ENCODE data around the gene IAPP. TPM values are rescaled to one million over a fixed set of nuclear protein-coding genes. Genes with fewer than 3 reads are reported as not detected.
"Not testable (repeated sequence)": the region's sequence is repeated elsewhere in the genome, so short reads cannot be mapped to it uniquely, and the experiment has no call there.

The IAPP gene
- total RNA-seq = not detected

- no peak for DNase-seq (ENCODE audit: low read depth in 2 of 3, low spot score in 2 of 3)
These were observed at the start of gene IAPP for GRCh38 chr12:21372602-21373001. IAPP (plus strand) TSS chr12:21372902; CDS start chr12:21373352, 450 bp downstream.

- no peak for DNase-seq (ENCODE audit: low read depth in 2 of 3, low spot score in 2 of 3)
These were observed 49.0 kb upstream of the IAPP start for GRCh38 chr12:21323736-21324135.

- DNase-seq (ENCODE audit: low read depth in 2 of 3, low spot score in 2 of 3) = no peak
These were observed 48.2 kb upstream of the IAPP start for GRCh38 chr12:21324551-21324950.

DNA sequence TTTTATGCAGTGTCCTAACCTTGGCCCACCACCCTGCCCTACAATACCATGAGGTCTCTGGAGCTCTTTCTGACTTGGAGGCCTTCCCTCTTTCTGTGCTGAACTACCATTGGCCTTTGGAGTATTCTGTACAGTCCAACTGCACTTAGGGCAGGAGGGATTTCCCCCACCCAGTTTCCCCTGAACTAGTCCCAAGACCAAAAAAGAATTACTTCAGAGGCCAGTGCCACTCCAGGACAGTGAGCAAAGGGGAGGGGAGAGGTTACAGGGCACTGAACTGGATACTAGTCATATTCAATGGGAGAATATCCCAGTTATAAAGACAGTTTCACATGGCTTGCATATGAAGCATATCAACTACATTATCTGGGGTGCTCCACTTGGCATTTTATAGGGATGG is 44.1 kb upstream of the IAPP start:
- no peak for DNase-seq (ENCODE audit: low read depth in 2 of 3, low spot score in 2 of 3)

DNA sequence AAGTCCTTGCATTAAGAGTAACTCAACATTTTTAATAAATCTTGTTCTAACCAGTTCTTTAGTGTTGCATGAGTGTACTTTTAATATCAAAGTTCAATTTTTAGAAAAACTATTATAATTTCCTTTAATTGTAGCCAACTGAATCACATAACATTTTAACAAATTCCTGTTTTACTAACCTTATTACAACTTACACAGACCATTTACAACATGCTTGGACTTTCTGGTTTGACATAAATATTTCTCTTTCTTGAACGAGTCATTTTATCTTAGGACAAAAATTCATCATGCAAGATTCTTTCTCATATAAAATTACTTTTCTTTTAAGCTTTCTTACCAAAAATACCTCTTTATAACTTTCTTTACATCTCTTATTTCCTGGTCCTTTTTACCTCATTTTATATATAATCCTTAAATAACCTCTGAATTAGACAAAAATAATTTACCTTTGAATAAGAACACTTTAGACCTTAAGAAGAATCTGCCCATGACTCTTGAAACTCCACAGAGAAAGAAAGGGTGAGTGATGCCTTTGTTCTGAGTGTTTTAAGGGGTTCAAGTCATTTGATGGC is 41.9 kb upstream of the IAPP start:
- no peak for DNase-seq (ENCODE audit: low read depth in 2 of 3, low spot score in 2 of 3)

- DNase-seq (ENCODE audit: low read depth in 2 of 3, low spot score in 2 of 3) = no peak
These were observed 37.9 kb upstream of the IAPP start, which contains the start of gene SLCO1A2 for GRCh38 chr12:21334771-21335325. SLCO1A2 (minus strand) TSS chr12:21334917; CDS start chr12:21334647, 270 bp downstream.

- no peak for DNase-seq (ENCODE audit: low read depth in 2 of 3, low spot score in 2 of 3)
These were observed 36.0 kb upstream of the IAPP start for GRCh38 chr12:21336656-21337055.

- DNase-seq (ENCODE audit: low read depth in 2 of 3, low spot score in 2 of 3) = no peak
These were observed 35.2 kb upstream of the IAPP start for GRCh38 chr12:21337453-21337852.

DNA sequence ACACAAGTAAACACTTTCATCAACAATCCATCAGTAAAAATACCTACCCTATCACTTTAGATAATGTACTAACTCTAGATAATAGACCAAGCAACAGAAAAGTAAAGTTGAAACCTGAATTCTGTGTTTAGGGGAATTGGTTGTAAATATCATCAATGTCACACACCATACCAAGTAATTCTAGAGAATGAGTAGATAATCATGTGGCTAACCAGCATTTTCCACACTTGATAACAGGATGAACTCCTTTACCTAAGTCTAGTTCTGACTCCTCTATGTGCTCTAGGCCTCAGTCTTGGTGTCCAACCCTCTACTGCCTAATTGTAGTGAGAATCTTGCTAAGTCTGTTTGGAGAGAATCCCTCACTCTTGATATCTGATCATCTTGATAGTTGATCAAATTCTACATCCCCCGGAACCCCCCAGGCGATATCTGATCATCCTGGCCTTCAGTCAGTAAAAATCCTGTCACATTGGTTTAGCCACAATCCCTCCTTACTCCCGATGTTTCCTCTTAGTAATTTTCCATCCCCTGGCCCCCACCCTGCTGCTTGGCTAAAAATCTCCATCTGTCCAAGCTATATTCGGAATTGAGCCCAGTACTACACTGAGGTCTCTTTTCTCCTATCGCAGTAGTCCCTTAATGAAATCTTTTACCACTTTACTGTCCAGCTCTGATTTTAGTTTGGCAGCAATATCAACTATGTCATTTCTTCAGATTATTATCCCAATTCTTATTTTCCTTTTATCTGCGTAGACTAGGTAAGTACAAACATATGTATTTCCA is 34.5 kb upstream of the IAPP start:
- no peak for DNase-seq (ENCODE audit: low read depth in 2 of 3, low spot score in 2 of 3)

GRCh38 chr12:21339921-21340320 is 32.8 kb upstream of the IAPP start:
- DNase-seq (ENCODE audit: low read depth in 2 of 3, low spot score in 2 of 3) = no peak

GRCh38 chr12:21340403-21340802 is 32.3 kb upstream of the IAPP start:
- no peak for DNase-seq (ENCODE audit: low read depth in 2 of 3, low spot score in 2 of 3)

GRCh38 chr12:21341769-21342168 is 30.9 kb upstream of the IAPP start:
- no peak for DNase-seq (ENCODE audit: low read depth in 2 of 3, low spot score in 2 of 3)

DNA sequence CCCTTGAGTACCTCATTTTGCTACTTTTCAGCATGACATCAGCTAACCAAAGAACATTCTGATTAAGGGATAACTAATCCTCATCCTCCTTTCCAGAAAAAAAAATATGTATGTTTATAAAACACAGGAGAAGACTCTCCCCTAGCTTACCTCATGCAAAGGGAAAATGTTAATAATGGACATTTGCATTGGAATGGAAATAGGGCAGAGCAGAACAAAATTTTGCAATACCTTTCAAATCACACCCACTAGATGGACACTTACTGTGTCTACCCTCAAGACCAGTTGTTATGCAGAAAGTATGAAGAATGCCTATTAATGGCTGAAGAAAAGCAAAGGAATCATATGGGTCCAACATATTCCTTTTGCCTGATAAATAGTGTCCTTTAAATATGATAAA is 29.1 kb upstream of the IAPP start:
- no peak for DNase-seq (ENCODE audit: low read depth in 2 of 3, low spot score in 2 of 3)

DNA sequence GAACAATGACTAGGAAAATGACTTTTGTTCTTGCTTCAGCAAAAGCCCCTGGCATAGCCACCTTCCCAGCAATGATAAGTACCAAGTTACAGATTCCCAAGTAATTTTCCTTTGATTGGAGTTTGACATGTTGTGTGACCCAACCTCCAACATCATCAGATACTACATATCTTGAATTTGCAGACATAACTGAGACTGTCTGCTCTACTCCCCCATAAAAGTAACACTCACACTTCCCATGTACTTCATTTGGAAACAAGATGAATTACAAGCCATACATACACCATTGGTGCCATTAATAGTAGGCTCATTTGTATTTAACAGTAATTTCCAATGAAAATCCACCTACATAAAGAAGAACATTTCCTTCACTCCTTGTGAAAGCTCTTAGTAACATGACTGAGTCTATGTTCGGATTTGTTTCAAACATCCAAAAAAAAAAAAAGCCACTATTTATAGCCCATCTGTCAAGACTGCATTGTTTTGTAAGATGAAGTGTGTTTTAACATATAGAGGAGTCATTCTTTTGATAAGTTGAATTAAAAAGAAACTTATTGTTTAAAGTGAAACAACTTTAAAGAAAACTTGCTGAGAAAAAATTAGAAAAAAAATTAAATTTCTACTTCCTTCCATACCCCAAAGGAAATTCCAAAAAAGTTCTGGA is 26.0 kb upstream of the IAPP start:
- DNase-seq (ENCODE audit: low read depth in 2 of 3, low spot score in 2 of 3) = no peak

GRCh38 chr12:21350975-21351374 is 21.7 kb upstream of the IAPP start:
- no peak for DNase-seq (ENCODE audit: low read depth in 2 of 3, low spot score in 2 of 3)

DNA sequence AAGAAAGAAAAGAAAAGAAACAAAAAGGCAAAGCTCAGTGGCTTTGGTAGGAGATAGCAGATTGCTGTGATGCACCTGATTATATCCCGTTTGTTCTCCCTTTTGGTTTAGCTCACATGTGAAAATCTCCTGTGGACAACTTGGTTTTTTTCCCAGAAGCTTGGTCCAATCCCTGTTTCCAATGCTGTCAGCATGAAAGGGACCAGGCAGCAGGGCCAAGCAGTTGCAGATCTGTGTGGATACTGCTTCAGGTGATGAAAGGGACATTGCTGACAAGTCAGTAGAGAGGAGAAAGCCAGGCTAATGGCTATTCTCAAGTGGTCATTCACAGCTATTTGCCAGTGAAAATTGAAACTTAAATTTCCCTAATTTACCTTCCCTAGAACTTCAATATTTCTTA is 19.2 kb upstream of the IAPP start:
- no peak for DNase-seq (ENCODE audit: low read depth in 2 of 3, low spot score in 2 of 3)

GRCh38 chr12:21353948-21354347 is 18.8 kb upstream of the IAPP start:
- DNase-seq (ENCODE audit: low read depth in 2 of 3, low spot score in 2 of 3) = no peak

- DNase-seq (ENCODE audit: low read depth in 2 of 3, low spot score in 2 of 3) = no peak
These were observed 18.1 kb upstream of the IAPP start for GRCh38 chr12:21354641-21355040.

DNA sequence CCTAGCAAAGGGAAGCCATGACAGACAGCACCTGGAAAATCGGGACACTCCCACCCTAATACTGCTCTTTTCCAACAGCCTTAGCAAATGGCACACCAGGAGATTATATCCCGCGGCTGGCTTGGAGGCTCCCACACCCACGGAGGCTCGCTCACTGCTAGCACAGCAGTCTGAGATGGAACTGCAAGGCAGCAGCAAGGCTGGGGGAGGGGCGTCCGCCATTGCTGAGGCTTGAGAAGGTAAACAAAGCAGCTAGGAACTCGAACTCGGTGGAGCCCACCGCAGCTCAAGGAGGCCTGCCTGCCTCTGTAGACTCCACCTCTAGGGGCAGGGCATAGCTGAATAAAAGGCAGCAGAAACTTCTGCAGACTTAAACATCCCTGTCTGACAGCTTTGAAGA is 12.1 kb upstream of the IAPP start:
- DNase-seq (ENCODE audit: low read depth in 2 of 3, low spot score in 2 of 3) = not testable (repeated sequence)

GRCh38 chr12:21369141-21369980 is 3.3 kb upstream of the IAPP start:
- DNase-seq (ENCODE audit: low read depth in 2 of 3, low spot score in 2 of 3) = no peak

Measured in hematopoietic multipotent progenitor cell (in vitro differentiated cells).